Right cardiac atrium (tissue), 5 donors: ENCODE data around the gene NT5C. TPM values are rescaled to one million over a fixed set of nuclear protein-coding genes. Genes with fewer than 3 reads are reported as not detected.
"Not testable (repeated sequence)": the region's sequence is repeated elsewhere in the genome, so short reads cannot be mapped to it uniquely, and the experiment has no call there.

Experiments used
- ATAC-seq, 2 donors: fragments of 200-7000 bp; cut with Tn5 transposase; one replicate each; pipeline versions ENCODE4 v1.8.0 to v1.9.1; 2020; ENCODE audit warnings: moderate library complexity in 2 of 2, mild to moderate bottlenecking in 1 of 2
- DNase-seq, 3 donors: peaks; one replicate each; pipeline ENCODE4 v3.0.0-alpha.2; 2020
- H3K27ac ChIP-seq: one replicate; pipeline ENCODE4 v1.5.1; 2013; ENCODE audit warnings: mild to moderate bottlenecking, low read length, control low read depth, moderate library complexity
- H3K27me3 ChIP-seq: one replicate; pipeline ENCODE4 v1.6.1; 2013; ENCODE audit not compliant: control insufficient read depth, insufficient read depth
- H3K4me1 ChIP-seq: one replicate; pipeline ENCODE4 v1.6.1; 2013; ENCODE audit warnings: low read length; ENCODE audit not compliant: control insufficient read depth, insufficient read depth
- H3K4me3 ChIP-seq: one replicate; pipeline ENCODE4 v1.5.1; 2013; ENCODE audit warnings: low read length, control low read depth
- H3K9me3 ChIP-seq: one replicate; pipeline ENCODE4 v1.6.1; 2013; ENCODE audit warnings: low read length; ENCODE audit not compliant: control insufficient read depth
- WGBS: extraction: QIAGEN DNeasy Blood & Tissue Kit; methylation state at CpG from one replicate; pipeline ENCODE4 v1.1.7; 2013; 5-methylcytosine and 5-hydroxymethylcytosine counted together
- intact Hi-C, 4 donors: fragments of 100-400 bp; cut with DNase I; formaldehyde crosslinking; loops; one replicate each; pipeline versions ENCODE4 v1.11.0 to v1.14.0; 2022 to 2023
- long read RNA-seq, 4 donors: library from polyadenylated mRNA; unstranded; transcript quantifications; one replicate each; pipeline ENCODE4 v2.0.0, GENCODE V29; 2020 to 2021
- polyA plus RNA-seq: library from polyadenylated mRNA; stranded (reverse); fragments of 200-250 nt; gene quantifications from one replicate; pipeline ENCODE4 v1.2.3, GENCODE V29; 2013
- total RNA-seq, 4 donors: library from RNA; stranded (reverse); fragmentation: NEBNext Ultra II Directional; extraction: Animal tissue kit (Norgen Biotek cat#: 25700); gene quantifications; one replicate each; pipeline ENCODE4 v1.2.1, GENCODE V29; 2021
- donor health status: healthy with polysubstance abuse.
- donor health status: DM: no; HTN: yes; CAD: no.
- donor health status: DM: no; HTN: no; CAD: no.
- donor health status: DM: no; HTN: yes; CAD: no; lungs with severe emphysema.
- donor health status: DM: yes; HTN: yes; CAD: no.

NT5C gene
- total RNA-seq, result 10 to 100 TPM; 29.1 to 35.9 (median 33.3) TPM
- 37.5 TPM for polyA plus RNA-seq
- long read RNA-seq, donor 1, transcript NT5C-201 (5 exons, 954 nt), result major isoform, 16 of 28 reads
- long read RNA-seq, donor 1, partial matches to known transcripts, result 2 of 28 reads
- long read RNA-seq, donor 1, other reads (novel, unspliced or antisense), result 1 of 28 reads
- long read RNA-seq, donor 2, transcript NT5C-201 (5 exons, 954 nt), result major isoform, 18 of 46 reads
- long read RNA-seq, donor 2, partial matches to known transcripts, result 1 of 46 reads
- long read RNA-seq, donor 2, other reads (novel, unspliced or antisense), result 21 of 46 reads
- long read RNA-seq, donor 3, transcript NT5C-212 (4 exons, 921 nt), result minor isoform, 6 of 88 reads
- long read RNA-seq, donor 3, transcript NT5C-201 (5 exons, 954 nt), result major isoform, 25 of 88 reads
- long read RNA-seq, donor 3, partial matches to known transcripts, result 13 of 88 reads
- long read RNA-seq, donor 3, other reads (novel, unspliced or antisense), result 30 of 88 reads
- long read RNA-seq, donor 4, transcript NT5C-201 (5 exons, 954 nt), result major isoform, 8 of 33 reads
- long read RNA-seq, donor 4, partial matches to known transcripts, result 2 of 33 reads
- long read RNA-seq, donor 4, other reads (novel, unspliced or antisense), result 14 of 33 reads

GRCh38 chr17:75131278-75132017 lies at the start of gene NT5C:
Gene NT5C, minus strand, starts transcription at chr17:75131742. Its CDS starts 35 bp downstream, at chr17:75131707.
- H3K4me1 ChIP-seq, result no peaks in the 10 kb centered on the region
- no peaks in the 10 kb centered on the region for H3K9me3 ChIP-seq
- no peaks in the 10 kb centered on the region for H3K27me3 ChIP-seq
- intact Hi-C loops, result no loop called here
- H3K4me3 ChIP-seq, result peak within 1 kb of the TSS; percentile 86
- DNase-seq, result peak; percentile 87 to 95 (median 93)
- under 1% methylated on average over 82 of the region's 82 CpGs for WGBS
- ATAC-seq, result peak; percentile 89 to 94
- peak within 1 kb of the TSS; percentile 65 for H3K27ac ChIP-seq

- no peaks in the 10 kb centered on the region for H3K27me3 ChIP-seq
- H3K9me3 ChIP-seq, result no peaks in the 10 kb centered on the region
- intact Hi-C loops, result no loop called here
- 7% methylated on average over 8 of the region's 8 CpGs for WGBS
- H3K27ac ChIP-seq, result no peak overlapping the region
- peak overlapping the region; percentile 91 for H3K4me3 ChIP-seq
- no peak for ATAC-seq
- DNase-seq, result no peak
- H3K4me1 ChIP-seq, result no peaks in the 10 kb centered on the region
Measured at GRCh38 chr17:75181110-75181509, 49.6 kb upstream of the NT5C start.

GRCh38 chr17:75178453-75178852 lies 46.9 kb upstream of the NT5C start:
- DNase-seq, result no peak
- ATAC-seq, result no peak
- WGBS, result 93% methylated on average over 6 of the region's 6 CpGs
- Histone ChIP-seq H3K9me3 (no peaks in the 10 kb centered on the region), H3K4me3 (no peak overlapping the region), H3K4me1 (no peaks in the 10 kb centered on the region), H3K27me3 (no peaks in the 10 kb centered on the region), H3K27ac (no peak overlapping the region)
- intact Hi-C loops, result loop anchor here in 2 of 4 donors (10.0 kb wide), 2 partner anchors 64 to 114 kb away; no protein-coding TSS in a partner anchor

GRCh38 chr17:75176625-75177024 lies 45.1 kb upstream of the NT5C start:
- no peak for ATAC-seq
- intact Hi-C loops, result loop anchor here in 2 of 4 donors (10.0 kb wide), 2 partner anchors 62 to 112 kb away; no protein-coding TSS in a partner anchor
- Histone ChIP-seq H3K4me3 (no peak overlapping the region), H3K27ac (no peak overlapping the region), H3K27me3 (no peaks in the 10 kb centered on the region), H3K9me3 (no peaks in the 10 kb centered on the region), H3K4me1 (no peaks in the 10 kb centered on the region)
- 88% methylated on average over 5 of the region's 5 CpGs for WGBS
- no peak for DNase-seq

GRCh38 chr17:75174996-75175395 lies 43.5 kb upstream of the NT5C start:
- no peaks in the 10 kb centered on the region for H3K27me3 ChIP-seq
- H3K4me3 ChIP-seq, result no peak overlapping the region
- ATAC-seq (no peak), DNase-seq (no peak)
- no peaks in the 10 kb centered on the region for H3K9me3 ChIP-seq
- intact Hi-C loops, result loop anchor here in 3 of 4 donors (5.0 to 10.0 kb wide), 3 partner anchors 60 to 110 kb away; no protein-coding TSS in a partner anchor
- H3K27ac ChIP-seq, result no peak overlapping the region
- no peaks in the 10 kb centered on the region for H3K4me1 ChIP-seq
- 90% methylated on average over 11 of the region's 11 CpGs for WGBS

- WGBS, result 75% methylated on average over 4 of the region's 4 CpGs
Measured at GRCh38 chr17:75173526-75173925, 42.0 kb upstream of the NT5C start.

GRCh38 chr17:75168998-75169397 lies 37.5 kb upstream of the NT5C start:
- WGBS, result 85% methylated on average over 4 of the region's 4 CpGs
- ATAC-seq (no peak), DNase-seq (no peak)
- Histone ChIP-seq H3K4me3 (no peak overlapping the region), H3K27ac (no peak overlapping the region), H3K9me3 (no peaks in the 10 kb centered on the region), H3K4me1 (no peaks in the 10 kb centered on the region), H3K27me3 (no peaks in the 10 kb centered on the region)
- intact Hi-C loops, result no loop called here

More at GRCh38 chr17:75173526-75173925, 42.0 kb upstream of the NT5C start:
- Histone ChIP-seq H3K4me1 (no peaks in the 10 kb centered on the region), H3K27me3 (no peaks in the 10 kb centered on the region), H3K27ac (peak overlapping the region; percentile 26), H3K4me3 (no peak overlapping the region), H3K9me3 (no peaks in the 10 kb centered on the region)
- ATAC-seq, result no peak
- no peak for DNase-seq
- intact Hi-C loops, result loop anchor here in 3 of 4 donors (5.0 to 10.0 kb wide), 3 partner anchors 59 to 109 kb away; no protein-coding TSS in a partner anchor

GRCh38 chr17:75164606-75165005 lies 33.1 kb upstream of the NT5C start:
- WGBS, result 96% methylated on average over 15 of the region's 15 CpGs
- H3K4me1 ChIP-seq, intact Hi-C loops, H3K27ac ChIP-seq, DNase-seq, H3K27me3 ChIP-seq, H3K4me3 ChIP-seq, H3K9me3 ChIP-seq, ATAC-seq: not testable (repeated sequence)

- intact Hi-C loops, result no loop called here
- Histone ChIP-seq H3K27ac (no peak overlapping the region), H3K9me3 (no peaks in the 10 kb centered on the region), H3K4me3 (no peak overlapping the region), H3K4me1 (no peaks in the 10 kb centered on the region), H3K27me3 (no peaks in the 10 kb centered on the region)
- ATAC-seq (no peak), DNase-seq (no peak)
- WGBS, result 88% methylated on average over 5 of the region's 5 CpGs
Measured at GRCh38 chr17:75163074-75163473, 31.5 kb upstream of the NT5C start.

- Histone ChIP-seq H3K27me3 (no peaks in the 10 kb centered on the region), H3K27ac (no peak overlapping the region), H3K9me3 (no peaks in the 10 kb centered on the region), H3K4me3 (no peak overlapping the region), H3K4me1 (no peaks in the 10 kb centered on the region)
- WGBS, result 90% methylated on average over 5 of the region's 5 CpGs
- intact Hi-C loops, result no loop called here
- DNase-seq (no peak), ATAC-seq (no peak)
Measured at GRCh38 chr17:75160211-75160610, 28.7 kb upstream of the NT5C start.
